ENCODE results near the gene SLC13A5.
"Not testable (repeated sequence)": the region's sequence is repeated elsewhere in the genome, so short reads cannot be mapped to it uniquely, and the experiment has no call there.

Gene SLC13A5

GRCh38 chr17:6699997-6700947 lies 12.9 kb downstream of the SLC13A5 start:
- Histone ChIP-seq H3K4me3 (ENCODE audit: low read depth, low read length) (no peak overlapping the region), H3K4me1 (ENCODE audit: control insufficient read depth, insufficient read depth, low read length, unreplicated experiment) (no peaks in the 10 kb centered on the region)

GRCh38 chr17:6698004-6698403 lies 15.2 kb downstream of the SLC13A5 start:
- Histone ChIP-seq H3K27me3 (ENCODE audit: insufficient read depth, low read length) (peaks cover 35% of the 10 kb centered on the region), H3K4me1 (ENCODE audit: control insufficient read depth, insufficient read depth, low read length, unreplicated experiment) (no peaks in the 10 kb centered on the region), H3K4me3 (ENCODE audit: low read depth, low read length) (no peak overlapping the region), H3K79me2 (ENCODE audit: control insufficient read depth, insufficient read depth, low read length, unreplicated experiment) (no peaks in the 10 kb centered on the region), H3K36me3 (ENCODE audit: insufficient read depth, low read length) (no peaks in the 10 kb centered on the region), H3K27ac (ENCODE audit: low read depth, low read length) (no peak overlapping the region), H2AFZ (ENCODE audit: low read length, unreplicated experiment) (no peak overlapping the region)

More at GRCh38 chr17:6699997-6700947, 12.9 kb downstream of the SLC13A5 start:
- no peak overlapping the region for H2AFZ ChIP-seq (ENCODE audit: low read length, unreplicated experiment)
- H3K79me2 ChIP-seq (ENCODE audit: control insufficient read depth, insufficient read depth, low read length, unreplicated experiment) = no peaks in the 10 kb centered on the region
- H3K27ac ChIP-seq (ENCODE audit: low read depth, low read length) = no peak overlapping the region
- peaks cover 33% of the 10 kb centered on the region for H3K27me3 ChIP-seq (ENCODE audit: insufficient read depth, low read length)
- no peaks in the 10 kb centered on the region for H3K36me3 ChIP-seq (ENCODE audit: insufficient read depth, low read length)

DNA sequence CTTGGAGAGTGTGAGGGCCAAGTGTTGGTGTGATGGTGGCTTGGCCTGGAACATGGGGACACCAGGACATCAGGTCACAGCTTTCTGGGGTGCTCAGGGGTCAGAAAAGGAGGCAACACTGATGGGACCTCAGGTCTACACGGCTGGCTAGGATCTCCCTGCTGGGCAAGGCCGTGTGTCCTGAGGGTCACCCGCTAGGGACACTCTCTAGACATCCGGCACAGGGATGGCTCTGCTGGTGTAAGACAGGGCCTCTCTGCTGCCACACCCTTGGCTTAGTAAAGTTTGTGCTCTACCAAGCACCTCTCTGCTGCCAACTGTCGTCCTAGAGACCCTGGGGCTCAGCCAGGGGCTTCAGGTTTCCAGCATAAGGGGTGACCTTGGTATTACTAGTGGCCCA lies 16.3 kb downstream of the SLC13A5 start:
- no peak overlapping the region for H3K27ac ChIP-seq (ENCODE audit: low read depth, low read length)
- H3K27me3 ChIP-seq (ENCODE audit: insufficient read depth, low read length) = peaks cover 38% of the 10 kb centered on the region
- no peak overlapping the region for H2AFZ ChIP-seq (ENCODE audit: low read length, unreplicated experiment)
- no peaks in the 10 kb centered on the region for H3K36me3 ChIP-seq (ENCODE audit: insufficient read depth, low read length)
- H3K79me2 ChIP-seq (ENCODE audit: control insufficient read depth, insufficient read depth, low read length, unreplicated experiment) = no peaks in the 10 kb centered on the region
- H3K4me3 ChIP-seq (ENCODE audit: low read depth, low read length) = no peak overlapping the region
- H3K4me1 ChIP-seq (ENCODE audit: control insufficient read depth, insufficient read depth, low read length, unreplicated experiment) = no peaks in the 10 kb centered on the region

GRCh38 chr17:6695565-6695964 lies 17.6 kb downstream of the SLC13A5 start:
- H3K27me3 ChIP-seq (ENCODE audit: insufficient read depth, low read length) = peaks cover 52% of the 10 kb centered on the region
- H3K79me2 ChIP-seq (ENCODE audit: control insufficient read depth, insufficient read depth, low read length, unreplicated experiment) = no peaks in the 10 kb centered on the region
- no peak overlapping the region for H3K4me3 ChIP-seq (ENCODE audit: low read depth, low read length)
- no peak overlapping the region for H2AFZ ChIP-seq (ENCODE audit: low read length, unreplicated experiment)
- no peaks in the 10 kb centered on the region for H3K36me3 ChIP-seq (ENCODE audit: insufficient read depth, low read length)
- H3K4me1 ChIP-seq (ENCODE audit: control insufficient read depth, insufficient read depth, low read length, unreplicated experiment) = no peaks in the 10 kb centered on the region
- H3K27ac ChIP-seq (ENCODE audit: low read depth, low read length) = no peak overlapping the region

DNA sequence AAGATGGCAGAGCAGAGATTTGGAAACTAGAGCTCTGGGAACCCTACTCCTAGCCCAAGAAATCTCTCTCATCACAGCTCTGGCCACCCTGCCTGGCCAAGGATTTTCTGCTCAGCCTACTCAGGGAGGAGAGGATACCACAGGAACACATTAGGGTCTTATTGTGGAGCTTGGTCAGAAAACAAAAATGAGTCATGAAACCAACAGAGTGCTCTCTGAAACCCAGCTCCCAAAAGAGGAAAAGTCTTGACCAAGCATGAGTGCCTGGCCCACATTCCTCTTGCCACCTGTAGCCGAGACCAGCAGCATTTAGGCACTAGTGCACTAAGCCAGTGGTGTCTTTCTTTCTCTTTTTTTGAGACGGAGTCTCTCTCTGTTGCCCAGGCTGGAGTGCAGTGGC lies 18.1 kb downstream of the SLC13A5 start:
- Histone ChIP-seq H3K27ac (ENCODE audit: low read depth, low read length) (no peak overlapping the region), H3K4me3 (ENCODE audit: low read depth, low read length) (no peak overlapping the region), H3K36me3 (ENCODE audit: insufficient read depth, low read length) (no peaks in the 10 kb centered on the region)

DNA sequence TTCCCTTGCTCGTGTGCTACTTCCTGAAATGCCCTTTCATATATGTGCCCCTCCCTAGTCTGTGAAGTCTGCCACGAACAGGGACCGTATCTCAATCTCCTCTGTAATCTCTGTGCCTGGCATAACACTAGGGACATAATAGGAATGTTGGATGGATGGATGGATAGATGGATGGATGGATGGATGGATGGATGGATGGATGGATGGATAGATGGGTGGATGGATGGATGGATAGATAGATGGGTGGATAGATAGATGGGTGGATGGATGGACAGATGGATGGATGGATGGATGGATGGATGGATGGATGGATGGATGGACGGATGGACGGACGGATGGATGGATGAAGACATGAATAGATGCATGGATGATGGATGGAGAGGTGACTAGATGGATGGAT lies 21.2 kb downstream of the SLC13A5 start:
- peaks cover 80% of the 10 kb centered on the region for H3K27me3 ChIP-seq (ENCODE audit: insufficient read depth, low read length)
- not testable (repeated sequence) for H3K27ac ChIP-seq (ENCODE audit: low read depth, low read length); H3K36me3 ChIP-seq (ENCODE audit: insufficient read depth, low read length); H3K79me2 ChIP-seq (ENCODE audit: control insufficient read depth, insufficient read depth, low read length, unreplicated experiment); H2AFZ ChIP-seq (ENCODE audit: low read length, unreplicated experiment); H3K4me1 ChIP-seq (ENCODE audit: control insufficient read depth, insufficient read depth, low read length, unreplicated experiment); H3K4me3 ChIP-seq (ENCODE audit: low read depth, low read length)

More for the DNA sequence above, 18.1 kb downstream of the SLC13A5 start:
- Histone ChIP-seq H2AFZ (ENCODE audit: low read length, unreplicated experiment) (no peak overlapping the region), H3K4me1 (ENCODE audit: control insufficient read depth, insufficient read depth, low read length, unreplicated experiment) (no peaks in the 10 kb centered on the region), H3K27me3 (ENCODE audit: insufficient read depth, low read length) (peaks cover 57% of the 10 kb centered on the region), H3K79me2 (ENCODE audit: control insufficient read depth, insufficient read depth, low read length, unreplicated experiment) (no peaks in the 10 kb centered on the region)

DNA sequence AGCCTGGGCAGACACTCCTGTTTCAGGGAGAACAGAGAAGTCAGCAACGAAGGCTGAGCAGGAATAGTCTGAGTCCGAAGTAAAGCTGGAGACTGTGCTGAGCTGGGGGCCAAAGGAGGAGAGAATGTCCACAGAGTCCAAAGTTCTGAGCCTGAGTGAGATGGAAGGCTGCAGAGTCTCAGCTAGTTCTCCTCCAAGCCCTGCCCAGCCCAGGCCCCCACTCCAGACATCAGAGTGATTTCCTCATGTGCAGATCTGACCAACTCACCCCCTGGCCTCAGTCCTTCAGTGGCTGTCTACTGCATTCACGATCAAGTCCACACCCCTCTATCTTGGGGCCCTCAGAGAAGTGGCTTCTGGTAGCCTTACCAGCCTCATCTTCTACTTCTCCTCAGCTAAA lies 21.6 kb downstream of the SLC13A5 start:
- Histone ChIP-seq H3K4me1 (ENCODE audit: control insufficient read depth, insufficient read depth, low read length, unreplicated experiment) (no peaks in the 10 kb centered on the region), H3K36me3 (ENCODE audit: insufficient read depth, low read length) (no peaks in the 10 kb centered on the region), H2AFZ (ENCODE audit: low read length, unreplicated experiment) (no peak overlapping the region), H3K79me2 (ENCODE audit: control insufficient read depth, insufficient read depth, low read length, unreplicated experiment) (no peaks in the 10 kb centered on the region), H3K4me3 (ENCODE audit: low read depth, low read length) (no peak overlapping the region), H3K27me3 (ENCODE audit: insufficient read depth, low read length) (peaks cover 84% of the 10 kb centered on the region), H3K27ac (ENCODE audit: low read depth, low read length) (no peak overlapping the region)

- Histone ChIP-seq H3K79me2 (ENCODE audit: control insufficient read depth, insufficient read depth, low read length, unreplicated experiment) (no peaks in the 10 kb centered on the region), H3K27me3 (ENCODE audit: insufficient read depth, low read length) (peaks cover 85% of the 10 kb centered on the region), H3K36me3 (ENCODE audit: insufficient read depth, low read length) (no peaks in the 10 kb centered on the region), H3K4me1 (ENCODE audit: control insufficient read depth, insufficient read depth, low read length, unreplicated experiment) (no peaks in the 10 kb centered on the region), H2AFZ (ENCODE audit: low read length, unreplicated experiment) (no peak overlapping the region), H3K4me3 (ENCODE audit: low read depth, low read length) (no peak overlapping the region), H3K27ac (ENCODE audit: low read depth, low read length) (no peak overlapping the region)
Observed at GRCh38 chr17:6690641-6691040, 22.5 kb downstream of the SLC13A5 start.

DNA sequence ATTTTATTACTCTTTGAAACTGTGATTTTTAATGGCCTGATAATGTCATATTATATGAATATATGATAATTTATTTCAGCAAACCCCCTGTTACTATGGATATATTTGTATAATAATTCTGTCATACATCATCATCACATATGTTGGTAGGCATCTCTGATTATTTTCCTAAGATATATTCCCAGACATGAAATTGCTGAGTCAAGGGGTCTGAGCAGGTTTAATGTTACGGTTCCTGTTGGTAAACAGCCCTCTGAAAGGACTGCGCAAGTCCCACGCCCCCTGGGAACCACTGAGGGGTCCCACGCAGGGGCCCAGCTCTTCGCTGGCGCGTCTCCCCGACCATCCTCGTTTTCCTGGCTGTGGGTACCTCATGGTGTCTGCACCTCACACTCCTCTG lies 24.2 kb downstream of the SLC13A5 start:
- Histone ChIP-seq H3K4me3 (ENCODE audit: low read depth, low read length) (no peak overlapping the region), H3K27me3 (ENCODE audit: insufficient read depth, low read length) (peaks cover 90% of the 10 kb centered on the region), H3K4me1 (ENCODE audit: control insufficient read depth, insufficient read depth, low read length, unreplicated experiment) (no peaks in the 10 kb centered on the region), H3K79me2 (ENCODE audit: control insufficient read depth, insufficient read depth, low read length, unreplicated experiment) (no peaks in the 10 kb centered on the region), H3K36me3 (ENCODE audit: insufficient read depth, low read length) (no peaks in the 10 kb centered on the region), H2AFZ (ENCODE audit: low read length, unreplicated experiment) (no peak overlapping the region), H3K27ac (ENCODE audit: low read depth, low read length) (no peak overlapping the region)

DNA sequence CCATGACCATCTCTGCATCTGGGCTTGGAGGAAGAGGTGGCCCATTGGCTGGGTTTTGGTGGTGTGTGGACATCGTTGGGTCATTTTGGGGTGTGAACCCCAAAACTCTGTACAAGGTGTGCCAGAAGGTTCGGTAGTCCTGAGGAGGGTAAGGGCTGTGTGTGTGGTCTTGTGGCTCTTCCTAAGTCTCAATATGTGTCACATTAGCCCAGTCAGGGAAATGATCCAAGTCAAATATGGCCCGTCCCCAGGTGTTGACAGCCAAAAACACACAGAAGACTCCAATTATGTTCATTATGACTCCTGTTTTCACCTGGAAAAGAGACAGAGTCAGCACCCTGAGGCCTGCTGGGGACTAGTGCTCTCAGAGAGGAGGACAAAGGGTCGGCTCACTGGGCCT lies 27.1 kb downstream of the SLC13A5 start:
- Histone ChIP-seq H3K79me2 (ENCODE audit: control insufficient read depth, insufficient read depth, low read length, unreplicated experiment) (no peaks in the 10 kb centered on the region), H3K27me3 (ENCODE audit: insufficient read depth, low read length) (peaks cover 84% of the 10 kb centered on the region), H3K36me3 (ENCODE audit: insufficient read depth, low read length) (no peaks in the 10 kb centered on the region), H3K4me1 (ENCODE audit: control insufficient read depth, insufficient read depth, low read length, unreplicated experiment) (no peaks in the 10 kb centered on the region), H2AFZ (ENCODE audit: low read length, unreplicated experiment) (no peak overlapping the region), H3K27ac (ENCODE audit: low read depth, low read length) (no peak overlapping the region), H3K4me3 (ENCODE audit: low read depth, low read length) (no peak overlapping the region)

Data from ACC112 (cell line).